GM19324 (cell line): Measurements from ENCODE around the gene ARVCF.

Experiments used
- ATAC-seq: cut with Tn5 transposase; IDR thresholded peaks from one replicate; pipeline ENCODE4 v1.9.1; 2021; ENCODE audit warnings: mild to moderate bottlenecking, moderate library complexity; ENCODE audit not compliant: unreplicated experiment, low FRiP score

Gene ARVCF

DNA sequence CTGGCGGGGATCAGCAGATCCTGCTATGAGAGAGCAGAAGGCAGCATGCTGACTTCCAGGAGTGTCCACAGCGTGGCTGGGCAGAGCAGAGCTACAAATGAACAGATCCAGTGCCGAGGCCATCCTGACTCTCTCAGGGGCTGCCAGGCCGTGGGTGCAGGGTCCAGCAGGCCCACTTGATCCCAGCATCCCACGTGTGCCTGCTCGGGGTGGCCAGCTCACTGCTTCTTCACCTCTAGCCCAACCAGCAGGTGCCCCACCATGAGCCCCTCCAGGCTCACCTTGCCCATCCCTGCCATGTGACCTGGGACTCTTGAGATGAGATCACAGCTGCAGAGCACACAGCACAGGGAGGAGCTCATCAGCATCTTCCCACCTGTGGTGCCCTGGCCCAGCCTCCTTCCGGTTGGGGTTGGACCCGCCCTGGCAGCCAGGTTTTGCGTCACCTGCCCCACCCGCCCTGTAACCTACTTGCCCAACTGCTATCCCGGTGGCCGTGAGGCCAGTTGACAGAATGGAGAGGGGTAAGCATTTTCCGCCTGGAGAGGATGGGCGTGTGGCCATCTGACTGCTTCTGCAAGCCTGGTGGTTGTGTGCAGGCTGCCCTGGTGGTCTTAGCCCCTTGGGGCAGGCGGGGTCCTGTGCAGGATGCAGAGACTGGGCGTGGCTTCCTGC lies 15.2 kb upstream of the ARVCF start:
- ATAC-seq = no peak

DNA sequence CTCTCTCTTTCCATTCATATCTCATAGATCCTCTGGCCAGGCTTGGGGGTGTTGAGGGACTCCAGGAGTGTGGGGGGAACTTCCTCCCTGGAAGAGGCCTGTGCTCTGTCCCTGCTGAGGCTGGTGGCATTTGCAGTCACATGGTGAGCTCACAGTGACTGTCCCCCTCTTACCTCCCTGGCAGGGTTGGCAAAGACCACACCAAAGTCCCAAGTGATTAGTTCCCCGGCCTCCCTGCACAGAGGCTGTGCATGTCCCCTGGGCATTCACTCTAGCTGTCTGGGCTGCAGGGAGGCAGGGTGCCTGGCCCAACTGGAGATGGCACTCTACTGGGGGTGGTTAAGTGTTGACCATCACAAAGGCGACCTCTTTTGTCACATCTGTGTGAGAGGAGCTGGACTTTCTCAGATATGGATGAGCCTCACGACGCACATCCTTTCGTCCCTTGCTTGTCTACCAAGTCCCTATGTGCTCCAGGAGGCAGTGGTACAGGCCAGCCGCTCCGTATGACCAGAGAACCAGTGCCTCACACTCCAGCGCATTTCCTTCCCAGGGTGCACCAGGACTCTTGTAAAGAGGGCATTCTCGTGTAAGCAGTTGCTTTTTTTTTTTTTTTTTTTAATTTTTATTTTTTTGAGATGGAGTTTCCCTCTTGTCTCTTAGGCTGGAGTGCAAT lies 13.1 kb upstream of the ARVCF start:
- ATAC-seq = no peak

DNA sequence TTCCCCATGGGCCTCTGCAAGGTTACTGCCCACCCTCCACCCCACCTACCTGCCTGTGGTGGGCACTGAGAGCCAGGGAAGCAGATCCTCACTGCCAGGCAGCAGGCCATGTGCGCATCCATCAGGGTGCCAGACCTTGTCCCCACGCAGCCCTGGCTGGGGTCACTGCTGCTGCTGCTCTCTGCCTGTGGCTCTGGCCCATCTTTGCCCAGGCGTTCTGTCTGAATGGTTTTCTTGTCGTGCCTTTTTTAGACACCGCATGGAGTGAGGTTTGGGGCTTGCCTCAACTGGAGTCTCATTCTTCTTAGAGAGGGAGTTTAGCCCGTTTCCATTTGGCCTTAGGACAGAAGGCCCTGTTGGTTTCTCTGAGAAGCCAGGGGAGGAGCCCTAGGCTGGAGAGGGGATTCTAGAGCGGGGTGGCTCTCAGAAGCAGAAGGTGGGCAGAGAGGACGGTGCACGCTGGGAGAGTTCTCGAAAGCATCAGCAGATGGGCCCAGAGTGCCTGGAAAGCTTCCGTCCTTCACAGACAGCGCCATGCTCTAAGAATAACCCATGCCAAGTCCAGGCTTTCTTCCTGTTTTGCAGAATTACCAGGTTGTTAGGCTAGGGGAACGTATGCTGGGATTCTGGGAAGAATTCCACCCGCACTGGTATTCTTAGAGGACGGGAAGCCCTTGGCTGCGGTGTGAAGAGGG lies 12.4 kb upstream of the ARVCF start:
- ATAC-seq = no peak

- no peak for ATAC-seq
These were observed 11.6 kb upstream of the ARVCF start for GRCh38 chr22:20027966-20028854.

DNA sequence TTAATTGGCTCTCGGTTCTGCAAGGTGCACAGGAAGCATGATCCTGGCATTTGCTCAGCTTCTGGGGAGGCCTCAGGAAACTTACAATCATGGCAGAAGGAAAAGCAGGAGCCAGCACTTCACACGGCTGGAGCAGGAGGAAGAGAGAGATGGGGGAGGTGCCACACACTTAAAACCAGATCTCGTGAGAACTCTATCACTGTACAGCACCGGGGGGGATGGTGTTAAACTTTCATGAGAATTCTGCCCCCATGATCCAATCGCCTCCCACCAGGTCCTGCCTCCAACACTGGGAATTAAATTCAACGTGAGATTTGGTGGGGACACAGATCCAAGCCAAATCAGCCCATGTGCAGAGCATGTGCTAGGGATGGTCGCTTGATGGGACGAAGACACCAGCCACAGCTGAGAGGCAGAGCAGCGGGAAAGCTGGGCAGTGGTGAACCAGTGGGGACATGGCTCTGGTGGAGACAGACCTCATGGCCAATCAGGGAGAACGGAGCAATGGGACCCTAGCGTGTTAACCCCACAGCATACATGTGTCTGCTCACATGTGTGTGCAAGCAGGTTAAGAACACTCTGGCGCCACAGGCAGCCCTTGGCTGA lies 10.5 kb upstream of the ARVCF start:
- no peak for ATAC-seq

DNA sequence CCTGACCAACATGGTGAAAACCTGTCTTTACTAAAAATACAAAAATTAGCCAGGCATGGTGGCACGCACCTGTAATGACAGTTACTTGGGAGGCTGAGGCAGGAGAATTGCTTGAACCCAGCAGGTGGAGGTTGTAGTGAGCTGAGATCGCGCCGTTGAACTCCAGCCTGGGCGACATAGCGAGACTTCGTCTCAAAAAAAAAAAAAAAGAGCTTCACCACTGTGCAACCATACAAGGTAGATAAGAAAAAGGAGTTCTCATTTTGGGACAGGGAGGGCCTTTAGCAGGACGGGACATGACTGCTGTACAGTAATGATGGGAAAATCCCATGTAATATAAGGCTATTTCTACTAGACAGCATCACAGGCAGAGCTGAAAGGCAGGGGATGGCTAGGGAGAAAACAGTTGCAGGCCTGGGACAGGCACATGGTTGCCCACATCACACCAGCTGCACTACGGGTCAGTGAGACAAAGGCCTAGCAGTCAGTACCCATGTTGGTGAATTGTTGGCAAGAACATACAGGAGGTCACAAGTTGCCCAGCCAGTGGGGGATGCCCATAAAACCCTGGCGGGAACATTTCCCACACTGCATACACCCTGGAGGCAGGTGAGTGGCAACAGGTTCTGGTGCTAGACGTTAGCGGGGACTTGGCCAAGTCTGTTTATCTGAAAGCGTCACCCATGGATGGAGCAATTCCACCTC lies 9.7 kb upstream of the ARVCF start:
- no peak for ATAC-seq

DNA sequence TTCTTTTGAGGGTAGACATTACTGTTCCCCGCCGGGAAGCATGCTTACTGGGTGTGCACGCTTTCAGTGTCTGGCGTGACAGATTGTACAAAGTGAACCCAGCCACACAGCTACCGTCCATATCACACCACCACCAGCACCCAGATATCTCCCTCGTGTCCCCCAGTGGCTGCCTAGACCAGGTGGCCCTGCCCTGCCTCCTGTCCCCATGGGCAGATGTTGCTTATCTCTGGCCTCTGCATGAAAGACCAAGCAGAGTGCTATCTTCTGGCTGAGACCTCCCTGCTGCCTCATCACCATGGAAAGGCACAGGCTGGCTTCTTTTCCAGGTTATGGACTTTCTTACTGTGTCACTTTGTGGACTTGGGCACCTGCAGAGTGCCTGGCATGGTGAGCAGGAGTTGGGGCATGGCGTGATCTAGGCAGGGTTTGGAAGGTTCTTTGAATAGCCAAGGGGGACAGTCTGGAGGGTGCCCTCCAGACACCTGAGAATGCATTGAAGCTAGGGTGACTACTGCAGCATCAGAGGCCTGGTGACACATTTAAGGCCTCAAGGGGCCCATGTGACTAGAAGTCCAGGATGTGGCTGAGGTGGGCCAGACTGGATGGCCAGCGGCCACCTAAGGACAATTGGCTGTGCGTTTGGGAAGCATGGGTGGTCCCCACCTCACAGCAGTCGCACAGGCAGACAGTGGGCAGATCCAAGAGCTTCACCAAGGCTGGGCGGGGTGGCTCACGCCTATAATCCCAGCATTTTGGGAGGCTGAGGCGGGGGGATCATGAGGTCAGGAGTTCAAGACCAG lies 9.0 kb upstream of the ARVCF start:
- no peak for ATAC-seq

DNA sequence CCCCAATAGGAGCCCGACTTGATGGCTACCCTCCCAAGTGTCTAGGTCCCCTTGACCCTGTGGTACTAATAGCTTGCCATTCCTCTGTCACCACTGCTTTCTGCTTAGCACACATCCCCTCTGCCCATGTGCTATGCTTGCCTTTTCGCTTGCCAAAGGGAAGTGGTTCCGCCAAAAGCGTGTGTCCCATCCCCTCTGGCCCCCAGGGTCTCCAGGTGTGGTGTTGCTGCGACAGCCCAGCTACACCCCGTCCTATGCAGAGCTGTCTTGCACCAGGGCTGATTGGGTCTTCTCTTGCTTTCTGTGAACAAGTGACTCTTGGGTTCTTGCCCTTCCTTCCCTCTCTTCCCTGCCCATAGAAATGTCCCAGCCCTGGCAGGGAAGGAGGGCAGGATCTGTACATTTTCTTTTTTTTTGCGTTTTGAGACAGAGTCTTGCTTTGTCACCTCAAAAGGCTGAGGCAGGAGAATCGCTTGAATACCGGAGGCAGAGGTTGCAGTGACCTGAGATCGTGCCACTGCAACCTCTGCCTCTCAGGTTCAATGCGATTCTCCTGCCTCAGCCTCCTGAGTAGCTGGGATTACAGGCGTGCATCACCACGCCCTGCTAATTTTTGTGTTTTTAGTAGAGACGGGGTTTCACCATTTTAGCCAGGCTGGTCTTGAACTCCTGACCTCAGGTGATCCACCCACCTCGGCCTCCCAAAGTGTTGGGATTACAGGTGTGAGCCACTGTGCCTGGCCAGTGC lies 8.2 kb upstream of the ARVCF start:
- ATAC-seq = no peak

DNA sequence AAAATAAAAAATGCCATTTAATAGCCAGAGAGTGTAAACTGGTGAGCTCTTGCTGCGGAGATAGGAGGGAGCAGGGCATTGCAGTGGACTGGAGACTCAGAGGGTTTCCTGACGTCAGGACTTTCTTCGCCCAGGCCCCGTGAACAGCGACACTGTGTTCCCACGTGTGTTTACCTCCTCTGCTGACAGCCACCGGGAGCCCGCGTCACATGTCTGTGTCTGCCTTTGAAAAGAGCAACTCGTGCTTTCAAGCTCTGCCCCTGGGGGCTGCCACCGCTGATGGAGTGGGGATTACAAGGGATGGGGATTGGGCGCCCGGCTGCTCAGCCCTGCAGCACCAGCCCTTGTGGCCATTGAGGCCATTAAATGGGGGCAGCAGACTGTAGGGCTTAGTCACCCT lies 7.6 kb upstream of the ARVCF start:
- no peak for ATAC-seq

DNA sequence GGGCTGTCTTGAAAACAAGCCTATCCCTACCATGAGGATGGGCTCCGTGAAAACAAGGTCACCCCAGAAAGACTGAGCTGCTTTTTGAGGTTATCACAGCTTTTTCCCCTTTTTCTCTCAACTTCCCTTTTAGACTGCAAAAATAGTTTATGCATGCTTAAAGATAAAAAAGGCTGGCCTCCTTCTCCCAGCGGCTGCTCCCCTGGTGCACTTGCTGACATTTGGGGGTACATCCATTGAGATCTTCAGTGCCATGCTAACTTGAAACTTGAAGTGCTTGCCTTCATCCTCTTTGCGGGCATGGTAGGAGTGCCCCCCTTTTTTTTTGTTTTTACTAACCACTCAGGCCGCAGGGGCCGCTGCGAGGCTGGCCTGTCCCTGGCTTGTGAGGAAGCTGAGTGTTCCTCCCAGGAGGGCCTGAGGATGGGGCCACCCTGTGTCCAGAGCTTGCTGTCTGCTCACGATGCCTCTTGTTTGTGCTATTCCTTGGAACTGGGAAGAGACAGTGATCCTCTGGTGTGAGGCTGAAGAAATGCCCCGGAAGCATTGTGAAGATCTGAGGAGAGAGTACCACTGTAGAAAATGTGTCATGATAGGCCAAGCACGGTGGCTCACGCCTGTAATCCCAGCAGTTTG lies 6.5 kb upstream of the ARVCF start:
- no peak for ATAC-seq

DNA sequence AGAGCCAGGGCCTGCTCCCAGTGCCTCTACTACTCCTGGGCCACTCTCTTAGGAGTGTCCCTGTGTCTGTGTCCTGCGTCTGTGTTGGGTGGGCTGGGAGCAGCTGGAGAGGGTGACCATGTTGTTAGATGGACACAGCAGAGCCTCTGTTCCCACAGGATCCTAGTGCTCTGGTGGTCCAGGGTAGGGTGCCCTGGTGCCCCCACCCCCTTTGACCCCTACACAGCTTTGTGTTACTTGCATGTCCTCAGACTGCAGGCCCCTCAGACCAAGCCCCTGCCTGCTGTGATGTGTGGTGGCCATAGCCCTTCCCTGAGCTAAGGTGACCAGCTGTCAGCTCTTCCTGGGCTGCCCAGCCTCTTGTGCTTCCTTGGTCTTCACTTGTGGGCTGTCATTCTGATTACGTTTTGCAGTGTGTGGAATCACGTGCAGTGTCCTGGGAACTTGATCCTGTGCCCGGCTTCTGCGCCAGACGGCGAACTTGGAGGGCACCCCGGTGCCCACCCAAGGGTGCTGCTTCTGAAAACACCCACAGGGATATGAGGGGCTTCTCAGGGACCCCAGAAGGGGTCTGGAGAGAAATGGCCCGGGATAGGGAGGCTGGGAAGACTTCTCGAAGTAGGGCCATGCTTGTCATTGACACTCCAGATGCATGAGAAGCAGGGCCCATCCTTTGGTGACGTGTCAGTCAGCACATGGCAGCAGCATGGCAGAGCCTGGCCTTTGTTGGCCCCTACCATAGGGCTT lies 5.8 kb upstream of the ARVCF start:
- ATAC-seq = no peak

DNA sequence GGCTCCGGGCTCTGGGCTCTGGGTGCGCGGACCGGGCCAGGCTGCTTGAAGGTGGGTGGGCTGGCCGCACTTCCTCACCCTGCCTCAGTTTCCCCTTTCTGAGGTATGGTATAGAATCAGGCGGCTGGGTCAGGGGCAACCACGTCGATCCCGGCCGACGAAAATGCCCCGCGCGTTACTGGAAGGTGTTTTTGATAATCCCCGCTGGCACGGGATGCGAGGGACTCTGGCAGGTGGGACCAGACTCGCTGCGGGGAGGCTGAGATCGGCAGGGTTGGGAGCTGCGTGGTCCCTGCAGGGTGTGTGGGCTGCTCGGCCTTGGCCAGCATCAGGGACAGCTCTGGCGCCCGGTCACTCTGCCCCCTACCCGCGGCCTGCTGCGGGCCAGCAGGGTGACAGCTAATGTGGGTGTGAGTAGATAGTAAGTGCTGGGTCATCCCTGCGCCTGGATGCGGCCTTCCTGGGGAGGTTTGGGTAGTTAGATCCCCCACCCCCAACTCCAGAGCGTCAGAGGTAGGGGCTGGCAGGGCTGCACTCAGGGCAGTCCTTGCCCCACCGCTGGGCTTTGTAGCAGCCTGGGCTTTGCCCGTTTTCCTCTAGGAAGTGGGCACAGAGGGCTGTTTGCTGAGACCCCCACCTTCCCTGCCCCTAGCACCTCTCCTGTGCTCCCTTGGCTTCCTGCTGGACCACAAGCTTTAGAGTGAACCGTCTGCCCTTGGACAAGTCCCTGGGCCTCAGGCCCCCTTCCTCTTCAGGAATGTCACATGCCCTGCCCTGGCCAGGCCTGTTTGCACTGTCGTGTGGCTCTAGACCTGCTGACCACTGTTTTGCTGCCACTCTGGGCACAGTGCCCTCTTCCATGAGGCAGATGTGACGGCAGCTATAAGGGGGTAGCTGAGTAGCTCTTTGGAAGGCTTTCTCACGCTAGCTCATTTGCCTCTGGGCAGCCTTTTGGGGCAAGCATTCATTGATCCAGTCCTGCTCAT lies 4.9 kb upstream of the ARVCF start:
- ATAC-seq = no peak

DNA sequence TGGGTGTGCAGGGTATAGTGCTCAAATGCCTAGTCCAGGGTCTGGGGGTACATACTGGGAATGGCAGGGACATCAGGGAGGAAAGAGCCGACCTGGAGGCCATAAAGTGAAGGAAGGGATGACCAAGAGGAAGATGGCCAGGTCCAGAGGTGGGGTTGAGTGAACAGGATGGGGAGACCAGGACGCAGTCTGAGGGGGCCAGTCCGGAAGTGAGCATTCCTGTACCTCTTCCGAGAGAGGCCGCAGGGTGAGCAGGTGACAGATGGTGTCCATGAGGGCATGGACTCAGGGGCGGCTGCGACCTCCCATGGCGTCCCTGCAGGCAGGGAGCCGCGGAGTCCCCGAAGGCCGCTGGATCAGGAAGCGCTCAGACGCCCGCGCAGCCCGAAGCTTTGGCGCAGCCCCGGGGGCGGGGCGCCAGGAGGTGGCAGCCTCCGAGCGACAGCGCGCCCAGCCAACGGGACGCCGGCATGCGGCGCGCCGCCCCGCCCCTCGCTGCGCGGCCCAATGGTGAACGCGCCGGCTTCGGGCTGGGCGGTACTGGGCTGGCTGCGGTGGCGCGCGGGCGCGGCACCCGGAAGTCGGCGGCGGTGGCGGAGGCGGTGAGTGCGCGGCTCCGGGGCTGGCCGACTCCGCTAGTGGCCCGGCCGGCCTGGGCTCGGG lies 4.0 kb upstream of the ARVCF start, which contains the start of gene TANGO2:
Gene TANGO2, plus strand, starts transcription at position 578 of the 663 bp plus-strand sequence. CDS start 15,689 bp downstream, outside the sequence.
- peak; percentile 77 for ATAC-seq

DNA sequence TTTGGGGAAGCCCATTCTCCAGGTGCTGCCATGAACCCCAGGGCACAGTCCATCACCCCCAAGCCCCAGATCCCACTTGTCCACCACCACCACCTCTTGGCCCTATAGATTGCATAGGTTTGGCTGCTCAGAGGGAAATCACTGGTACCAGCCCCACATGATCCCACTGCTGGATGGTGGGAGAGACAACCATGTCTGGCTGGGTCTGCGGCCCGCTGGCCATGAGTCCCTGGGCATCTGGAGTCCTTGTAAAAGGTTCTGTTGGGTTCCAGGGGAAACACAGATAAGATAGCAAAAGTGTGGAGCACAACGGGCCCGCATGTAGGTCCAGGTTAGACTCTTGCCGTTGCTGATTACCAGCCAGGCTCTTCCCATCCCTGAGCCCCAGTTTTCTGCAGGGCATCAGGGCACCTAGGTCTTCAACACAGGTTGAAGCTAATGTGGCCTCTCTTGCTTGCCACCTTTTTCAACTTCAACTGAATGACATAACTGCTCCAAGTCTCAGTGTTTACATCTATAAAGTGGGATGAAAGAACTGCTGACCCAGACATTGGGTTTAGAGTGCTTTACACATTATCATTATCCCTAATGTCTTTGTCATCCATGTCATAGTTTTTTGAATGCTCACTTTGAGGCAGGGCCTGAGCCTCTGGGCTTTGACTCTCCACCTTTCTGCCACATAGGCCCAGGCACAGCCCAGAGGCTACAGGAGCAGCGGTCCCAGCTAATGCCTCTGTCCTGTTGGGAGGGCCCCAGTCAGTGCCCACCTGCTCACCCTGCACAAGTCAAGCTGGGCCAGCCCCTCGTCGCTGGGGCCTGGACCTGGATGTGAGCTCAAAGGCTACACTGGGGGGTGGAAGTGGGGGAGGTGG lies 3.3 kb upstream of the ARVCF start:
- ATAC-seq = no peak
